A172 (cell line): ENCODE data around the gene TRMT112. TPM values are rescaled to one million over a fixed set of nuclear protein-coding genes. Genes with fewer than 3 reads are reported as not detected.

ENCODE experiments used
- DNase-seq: peaks from one replicate; pipeline ENCODE4 v3.0.0-alpha.2; 2015; ENCODE audit warnings: low spot score
- total RNA-seq: library from RNA; depleted of rRNA; stranded (reverse); fragments of >200 nt; shearing (Covaris generic); gene quantifications from 2 replicates; pipeline ENCODE4 v1.2.3, GENCODE V29; 2014; rRNA removed

TRMT112 gene
- total RNA-seq: 454 and 683 TPM in 2 replicates

- DNase-seq: peak; percentile 99
Observed at GRCh38 chr11:64317325-64317960, at the start of gene TRMT112. TRMT112 (minus strand) TSS chr11:64317559; CDS start chr11:64317526, 33 bp downstream.

- DNase-seq: no peak
Observed at GRCh38 chr11:64366751-64367150, 49.4 kb upstream of the TRMT112 start.

DNA sequence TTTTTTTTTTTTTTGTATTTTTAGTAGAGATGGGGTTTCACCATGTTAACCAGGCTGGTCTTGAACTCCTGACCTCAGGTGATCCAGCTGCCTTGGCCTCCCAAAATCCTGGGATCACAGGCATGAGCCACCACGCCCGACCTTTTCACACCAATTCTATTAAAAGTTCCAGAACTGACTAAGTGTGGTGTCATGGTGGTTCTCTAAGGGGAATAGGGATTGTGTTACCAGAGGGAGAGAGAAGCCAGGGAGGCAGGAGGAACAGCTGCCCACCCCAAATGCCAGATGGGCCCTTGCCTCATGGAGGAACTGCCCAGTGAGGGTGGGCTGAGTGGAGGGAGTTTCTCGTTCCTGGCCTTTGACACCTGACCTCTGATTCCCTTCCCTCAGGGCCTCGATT lies 47.6 kb upstream of the TRMT112 start:
- no peak for DNase-seq

GRCh38 chr11:64364435-64364834 lies 47.1 kb upstream of the TRMT112 start:
- no peak for DNase-seq

DNA sequence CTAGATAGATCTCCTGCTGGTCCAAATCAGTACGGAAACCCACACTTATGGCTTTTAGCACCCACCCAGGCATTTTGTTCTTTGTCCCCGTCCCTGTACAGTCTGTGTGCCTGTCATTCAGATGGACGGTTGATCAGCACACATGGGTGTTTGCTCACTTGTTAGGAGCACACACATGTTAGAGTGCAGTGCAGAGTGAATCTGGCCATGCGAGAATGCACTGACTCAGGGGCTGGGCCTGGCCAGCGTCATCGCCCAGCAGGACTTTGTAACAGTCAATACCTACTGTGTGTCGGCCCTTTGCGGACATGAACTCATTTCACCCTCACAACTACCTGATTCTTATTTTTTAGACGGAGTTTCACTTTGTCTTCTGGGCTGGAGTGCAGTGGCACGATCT lies 45.0 kb upstream of the TRMT112 start:
- no peak for DNase-seq

DNA sequence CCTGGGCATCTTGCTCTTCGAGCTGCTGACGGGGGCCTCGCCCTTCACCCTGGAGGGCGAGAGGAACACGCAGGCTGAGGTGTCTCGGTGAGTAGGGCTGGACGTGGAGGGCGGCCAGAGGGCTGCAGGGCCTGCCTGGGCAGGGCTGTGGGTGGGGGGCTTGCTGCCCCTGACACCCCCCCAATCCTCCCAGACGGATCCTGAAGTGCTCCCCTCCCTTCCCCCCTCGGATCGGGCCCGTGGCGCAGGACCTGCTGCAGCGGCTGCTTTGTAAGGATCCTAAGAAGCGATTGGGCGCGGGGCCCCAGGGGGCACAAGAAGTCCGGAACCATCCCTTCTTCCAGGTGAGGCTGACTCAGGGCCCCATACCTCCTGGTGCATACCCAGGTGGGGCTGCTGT lies 44.3 kb upstream of the TRMT112 start:
- DNase-seq: no peak

DNA sequence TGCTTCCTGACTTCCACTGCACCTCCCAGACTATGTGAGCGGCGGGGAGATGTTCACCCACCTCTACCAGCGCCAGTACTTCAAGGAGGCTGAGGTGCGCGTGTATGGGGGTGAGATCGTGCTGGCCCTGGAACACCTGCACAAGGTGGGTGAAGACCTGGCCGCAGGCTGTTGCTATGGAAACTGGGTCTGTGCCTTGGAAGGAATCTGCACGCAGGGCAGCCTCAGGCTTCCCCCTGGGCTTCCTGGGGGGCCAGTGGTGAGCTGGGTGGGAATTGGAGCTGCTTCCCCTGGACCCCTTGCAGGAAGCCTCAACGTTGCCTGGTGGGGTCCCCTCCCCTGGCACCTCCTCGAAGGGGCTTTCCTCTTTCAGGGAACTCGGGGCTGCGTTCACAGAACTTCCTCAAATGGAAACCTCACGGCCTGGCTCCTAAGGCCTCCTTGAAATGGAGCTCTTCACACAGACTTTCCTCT lies 43.1 kb upstream of the TRMT112 start:
- no peak for DNase-seq

DNA sequence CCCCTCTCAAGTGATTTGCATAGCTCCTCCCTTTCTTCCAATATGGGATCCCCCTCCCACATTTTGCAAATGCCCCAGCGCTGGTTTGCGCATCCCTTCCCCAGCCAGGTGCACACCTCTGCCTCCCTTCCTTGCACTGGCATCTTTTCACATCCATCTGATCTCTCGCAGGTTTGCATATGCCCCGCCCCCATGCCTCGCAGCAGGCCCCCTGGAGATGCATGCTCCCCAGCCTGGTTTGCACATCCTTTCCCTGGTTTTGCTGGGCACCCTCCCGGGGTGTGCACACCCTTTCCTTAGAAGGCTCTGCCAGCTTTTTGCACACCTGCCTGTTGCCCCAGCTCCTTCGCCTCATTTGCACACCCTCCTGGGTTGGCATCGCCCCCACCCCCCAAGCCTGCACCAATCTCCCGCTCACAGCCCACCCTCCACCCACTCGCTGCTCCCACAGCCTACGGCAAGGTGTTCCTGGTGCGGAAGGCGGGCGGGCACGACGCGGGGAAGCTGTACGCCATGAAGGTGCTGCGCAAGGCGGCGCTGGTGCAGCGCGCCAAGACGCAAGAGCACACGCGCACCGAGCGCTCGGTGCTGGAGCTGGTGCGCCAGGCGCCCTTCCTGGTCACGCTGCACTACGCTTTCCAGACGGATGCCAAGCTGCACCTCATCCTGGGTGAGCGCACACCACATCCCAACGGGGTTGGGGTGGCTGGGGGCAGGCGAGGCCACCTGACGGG lies 42.5 kb upstream of the TRMT112 start:
- no peak for DNase-seq

DNA sequence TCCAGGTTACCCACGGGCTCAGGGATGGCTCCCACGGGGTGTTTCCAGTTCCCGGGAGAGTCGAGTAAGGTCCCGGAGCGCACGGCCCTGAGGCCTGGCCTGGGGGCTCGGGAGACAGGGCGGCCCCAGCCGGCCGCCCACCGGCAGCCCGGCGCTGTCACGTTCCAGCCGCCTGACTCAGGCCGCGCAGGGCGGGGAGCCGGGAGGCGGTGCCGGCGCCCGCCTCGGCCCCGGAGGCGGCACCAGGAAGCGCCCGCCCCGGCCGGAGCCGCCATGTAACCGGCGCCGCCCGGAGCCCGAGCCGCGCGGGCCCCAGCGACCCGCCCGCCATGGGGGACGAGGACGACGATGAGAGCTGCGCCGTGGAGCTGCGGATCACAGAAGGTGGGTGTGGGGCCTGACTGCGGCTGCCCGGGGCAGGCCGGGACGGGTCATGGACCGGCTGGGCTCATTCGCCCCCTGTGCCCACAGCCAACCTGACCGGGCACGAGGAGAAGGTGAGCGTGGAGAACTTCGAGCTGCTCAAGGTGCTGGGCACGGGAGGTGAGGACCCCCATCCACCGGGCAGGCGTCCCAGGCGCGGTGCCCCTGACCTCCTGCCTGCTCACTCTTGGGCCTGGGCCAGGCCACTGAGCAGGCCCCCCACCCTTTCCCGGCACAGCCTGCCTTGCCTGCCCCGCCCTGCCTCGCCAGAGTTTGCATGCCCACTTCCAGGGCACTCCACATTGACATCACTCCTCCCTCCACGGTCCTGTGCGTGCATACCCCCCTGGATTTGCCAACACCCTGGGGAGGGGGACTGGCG lies 41.8 kb upstream of the TRMT112 start, which contains the start of gene RPS6KA4:
Gene RPS6KA4 (plus strand): TSS at position 256 of the 805 bp plus-strand sequence. CDS start 74 bp downstream, at position 330.
- DNase-seq: peak; percentile 40

DNA sequence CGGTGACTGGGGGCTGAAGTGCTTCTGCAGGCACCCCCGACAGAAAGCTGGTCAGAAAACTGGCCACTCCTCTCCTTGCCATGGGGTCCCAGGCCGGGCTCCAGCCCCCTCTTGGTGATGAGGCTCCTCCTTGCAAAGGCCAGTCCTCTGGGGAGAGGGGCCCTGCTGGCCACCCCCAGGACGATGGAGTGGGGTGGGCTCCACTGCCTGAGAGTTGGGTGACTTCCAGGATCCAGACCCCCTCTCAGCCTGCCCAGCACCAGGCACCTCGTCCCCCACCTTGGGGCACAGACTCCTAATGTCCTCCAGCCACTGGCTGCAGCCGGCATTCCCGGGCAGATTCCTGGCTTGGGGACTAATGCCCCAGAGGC lies 41.2 kb upstream of the TRMT112 start:
- no peak for DNase-seq

- DNase-seq: peak; percentile 87
Observed at GRCh38 chr11:64357904-64358535, 40.7 kb upstream of the TRMT112 start.

DNA sequence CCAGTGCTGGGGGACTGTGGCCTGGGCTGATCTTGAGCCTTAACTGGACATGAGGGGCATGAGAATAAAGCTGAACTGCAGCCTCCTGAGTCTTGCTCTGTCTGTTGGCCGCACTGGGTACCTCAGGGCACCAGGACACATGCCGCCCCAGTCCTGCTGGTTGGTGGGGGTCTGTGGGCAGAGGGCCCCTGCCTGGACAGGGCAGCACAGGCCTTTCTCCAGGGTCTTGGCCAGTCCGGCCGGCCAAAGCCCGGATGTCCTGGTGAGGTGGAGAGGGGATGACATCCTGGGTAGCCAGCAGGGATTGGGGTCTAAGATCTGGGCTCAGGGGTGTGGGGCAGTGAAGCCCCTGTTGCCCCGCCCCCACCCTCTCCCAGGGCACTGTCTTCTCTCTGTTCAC lies 40.1 kb upstream of the TRMT112 start:
- DNase-seq: no peak

GRCh38 chr11:64356498-64357411 lies 39.4 kb upstream of the TRMT112 start:
- peak; percentile 57 for DNase-seq

DNA sequence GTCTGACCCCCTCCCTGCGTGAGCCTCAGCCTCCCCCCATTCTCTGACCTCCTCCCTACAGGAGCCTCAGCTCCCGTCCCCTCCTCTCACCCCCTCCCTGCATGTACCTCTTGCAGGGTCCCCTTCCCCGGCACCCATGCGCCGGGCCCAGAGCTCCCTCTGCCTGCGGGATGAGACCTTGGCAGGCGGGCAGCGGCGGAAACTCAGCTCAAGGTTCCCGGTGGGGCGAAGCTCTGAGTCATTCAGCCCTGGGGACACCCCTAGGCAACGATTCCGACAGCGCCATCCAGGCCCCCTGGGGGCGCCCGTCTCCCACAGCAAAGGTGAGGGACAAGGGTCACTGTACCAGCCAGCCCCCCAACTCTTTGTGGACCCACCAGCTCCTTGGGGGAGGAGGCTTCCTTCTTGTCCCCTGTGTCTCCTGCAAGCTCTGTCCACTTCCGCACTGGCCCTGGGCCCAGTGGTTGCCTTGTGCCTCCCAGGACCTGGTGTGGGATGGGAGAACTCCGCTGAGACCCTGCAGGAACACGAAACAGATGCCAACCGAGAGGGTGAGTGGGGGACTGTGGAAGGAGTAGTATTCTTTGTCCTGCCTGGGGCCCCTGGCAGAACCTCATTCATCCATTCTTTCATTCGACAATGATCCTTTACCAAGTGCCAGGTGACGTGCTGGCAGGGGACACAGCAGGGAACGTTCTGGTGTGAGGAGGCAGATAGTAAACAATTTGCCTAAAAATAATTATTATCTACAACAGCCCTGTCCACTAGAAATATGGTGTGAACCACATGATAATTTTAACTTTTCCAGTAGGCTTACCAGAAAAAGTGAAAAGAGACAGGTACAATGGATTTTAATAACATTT lies 38.0 kb upstream of the TRMT112 start:
- DNase-seq: peak; percentile 79

DNA sequence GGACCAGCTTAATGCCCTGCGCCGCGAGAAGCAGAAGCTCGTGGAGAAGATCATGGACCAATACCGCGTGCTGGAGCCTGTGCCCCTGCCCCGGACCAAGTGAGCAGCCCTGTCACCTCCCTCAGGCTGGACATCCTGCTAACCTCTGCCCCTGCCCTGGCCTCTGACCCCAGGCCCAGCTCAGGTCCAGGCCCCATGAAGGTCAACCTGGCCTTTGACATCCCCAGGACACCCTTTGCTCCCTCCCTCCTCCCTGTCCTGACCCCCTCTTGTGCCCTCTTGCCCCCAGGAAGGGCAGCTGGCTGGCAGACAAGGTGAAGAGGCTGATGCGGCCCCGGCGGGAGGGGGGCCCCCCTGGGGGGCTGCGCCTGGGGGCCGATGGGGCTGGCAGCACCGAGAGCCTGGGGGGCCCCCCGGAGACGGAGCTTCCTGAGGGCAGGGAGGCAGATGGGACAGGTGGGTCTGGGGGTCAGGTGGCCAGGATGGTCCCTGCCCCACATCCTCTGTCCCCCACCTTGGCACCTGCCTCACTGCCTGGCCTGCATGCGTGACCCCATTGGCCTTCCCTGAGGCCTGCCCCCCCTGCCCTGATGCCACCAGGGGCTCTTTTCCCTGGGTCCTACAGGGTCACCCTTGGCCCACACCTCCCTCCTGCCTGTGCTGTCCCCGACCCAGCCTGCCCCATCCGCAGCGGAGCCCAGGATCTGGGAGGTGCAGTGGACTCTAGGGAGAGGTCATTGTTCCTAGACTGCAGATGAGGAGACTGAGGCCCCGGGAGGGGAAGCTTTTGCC lies 36.6 kb upstream of the TRMT112 start:
- no peak for DNase-seq

DNA sequence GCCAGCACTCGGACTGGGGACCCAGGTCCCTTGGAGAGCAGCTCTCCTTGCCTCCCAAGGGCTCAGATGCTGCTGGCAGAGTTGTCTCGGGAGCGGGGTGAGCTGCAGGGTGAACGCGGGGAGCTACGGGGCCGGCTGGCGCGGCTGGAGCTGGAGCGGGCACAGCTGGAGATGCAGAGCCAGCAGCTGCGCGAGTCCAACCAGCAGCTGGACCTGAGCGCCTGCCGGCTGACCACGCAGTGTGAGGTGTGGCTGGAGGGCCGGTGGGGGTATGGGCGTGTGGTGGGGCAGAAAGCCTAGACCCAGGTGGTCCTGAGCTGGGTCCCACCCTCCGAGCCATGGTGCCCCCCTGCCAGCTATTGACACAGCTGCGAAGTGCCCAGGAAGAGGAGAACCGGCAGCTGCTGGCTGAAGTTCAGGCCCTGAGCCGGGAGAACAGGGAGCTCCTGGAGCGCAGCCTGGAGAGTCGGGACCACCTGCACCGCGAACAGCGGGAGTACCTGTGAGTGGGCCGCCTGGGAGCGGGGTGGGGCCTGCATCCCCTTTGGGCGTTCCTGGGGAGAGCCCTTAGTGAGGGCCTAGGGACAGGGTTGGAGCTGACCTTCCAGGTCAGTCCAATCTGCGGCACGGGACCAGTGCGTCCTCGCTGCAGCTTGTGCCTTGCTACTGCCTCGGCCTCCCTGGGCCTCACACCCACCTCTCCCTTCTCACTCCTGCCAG lies 35.8 kb upstream of the TRMT112 start:
- no peak for DNase-seq

DNA sequence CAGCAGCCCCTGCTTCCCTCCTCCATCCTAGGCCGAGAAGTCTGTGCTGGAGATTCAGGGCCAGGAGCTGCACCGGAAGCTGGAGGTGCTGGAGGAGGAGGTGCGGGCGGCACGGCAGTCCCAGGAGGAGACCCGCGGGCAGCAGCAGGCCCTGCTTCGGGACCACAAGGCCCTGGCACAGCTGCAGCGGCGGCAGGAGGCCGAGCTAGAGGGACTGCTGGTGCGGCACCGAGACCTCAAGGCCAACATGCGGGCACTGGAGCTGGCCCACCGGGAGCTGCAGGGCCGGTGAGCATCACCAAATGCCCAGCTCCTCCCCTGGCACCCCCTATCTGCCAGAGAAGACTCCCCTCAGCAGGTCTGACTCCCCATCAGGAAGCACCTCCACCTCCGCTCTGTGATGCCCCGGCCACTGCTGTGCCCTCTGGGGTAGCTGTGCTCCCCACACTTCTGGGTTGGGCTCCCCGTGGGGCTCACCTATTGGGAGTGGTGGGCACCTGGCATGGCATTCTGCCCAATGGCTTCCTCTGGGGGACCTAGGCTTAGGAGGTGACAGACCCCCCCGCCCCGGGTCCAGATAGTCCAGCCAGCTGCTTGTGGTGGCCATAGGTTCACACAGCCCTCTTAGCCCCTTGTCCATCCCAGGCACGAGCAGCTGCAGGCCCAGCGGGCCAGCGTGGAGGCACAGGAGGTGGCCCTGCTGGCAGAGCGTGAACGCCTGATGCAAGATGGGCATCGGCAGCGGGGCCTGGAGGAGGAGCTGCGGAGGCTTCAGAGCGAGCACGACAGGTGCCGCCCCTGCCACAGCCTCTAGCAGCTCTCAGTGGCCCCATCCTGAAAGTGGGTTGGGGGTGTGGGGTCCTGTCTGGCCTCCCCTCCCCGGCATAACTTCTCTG lies 35.0 kb upstream of the TRMT112 start:
- no peak for DNase-seq
